Common myeloid progenitor, CD34-positive (primary cell): Measurements from ENCODE around the gene LATS2.
A peak's percentile ranks its signal among the peaks of the same experiment; 100 is the strongest.
"Not testable (repeated sequence)": the region's sequence is repeated elsewhere in the genome, so short reads cannot be mapped to it uniquely, and the experiment has no call there.

Experiments
- CTCF ChIA-PET: fragments of 350-600 bp; sonication (Branson Sonifier 250); formaldehyde crosslinking; loops from one replicate; lab custom pipeline; 2021; ENCODE audit warnings: antibody characterized with exemption; lab: Charles Lee
- POLR2A ChIA-PET: fragments of 350-600 bp; sonication (Branson Sonifier 250); formaldehyde crosslinking; loops from one replicate; lab custom pipeline; 2021; ENCODE audit warnings: antibody characterized with exemption; lab: Charles Lee
- DNase-seq, 3 donors: peaks; one replicate each; pipeline versions ENCODE4 v3.0.0 to v3.0.0-alpha.2; 2013
- H3K27ac ChIP-seq, 2 experiments: 1 replicate in 1 of 2; 2 replicates in 1 of 2; pipeline ENCODE4 v1.7.0; 2013; ENCODE audit warnings: inconsistent platforms in 2 of 2, low read length in 2 of 2, mild to moderate bottlenecking in 2 of 2, low read depth in 1 of 2, moderate library complexity in 1 of 2; ENCODE audit not compliant: severe bottlenecking in 2 of 2, insufficient read depth in 1 of 2, poor library complexity in 1 of 2
- H3K27me3 ChIP-seq, 5 experiments: replicated peaks in 2 of 5; 1 replicate in 3 of 5; 2 replicates in 2 of 5; pipeline versions ENCODE4 v1.6.1 to v1.7.0; 2013; ENCODE audit warnings: low read length in 4 of 5, mild to moderate bottlenecking in 2 of 5, moderate library complexity in 2 of 5, inconsistent platforms in 1 of 5; ENCODE audit not compliant: insufficient read depth in 5 of 5, control insufficient read depth in 4 of 5
- H3K36me3 ChIP-seq, 4 experiments: 1 replicate in 2 of 4; 2 replicates in 2 of 4; pipeline versions ENCODE4 v1.6.1 to v1.7.0; 2013; ENCODE audit warnings: low read length in 3 of 4, control low read depth in 1 of 4, mild to moderate bottlenecking in 1 of 4; ENCODE audit not compliant: control insufficient read depth in 4 of 4, insufficient read depth in 4 of 4
- H3K4me1 ChIP-seq, 4 experiments: 1 replicate in 3 of 4; 2 replicates in 1 of 4; pipeline versions ENCODE4 v1.6.1 to v1.7.1; 2013; ENCODE audit warnings: low read length in 3 of 4, mild to moderate bottlenecking in 3 of 4, control low read depth in 1 of 4, inconsistent platforms in 1 of 4, moderate library complexity in 1 of 4; ENCODE audit not compliant: control insufficient read depth in 4 of 4, insufficient read depth in 4 of 4; ENCODE audit errors: control extremely low read depth in 1 of 4
- H3K4me3 ChIP-seq, 7 experiments: 1 replicate in 4 of 7; 2 replicates in 3 of 7; pipeline versions ENCODE4 v1.5.1 to v1.7.0; 2013; ENCODE audit warnings: mild to moderate bottlenecking in 7 of 7, low read length in 6 of 7, moderate library complexity in 6 of 7, inconsistent platforms in 2 of 7, low read depth in 2 of 7, control low read depth in 1 of 7; ENCODE audit not compliant: insufficient read depth in 4 of 7, control insufficient read depth in 1 of 7; ENCODE audit errors: extremely low read depth in 1 of 7
- H3K9me3 ChIP-seq, 5 experiments: 1 replicate in 4 of 5; 2 replicates in 1 of 5; pipeline versions ENCODE4 v1.6.1 to v1.7.1; 2013; ENCODE audit warnings: low read length in 4 of 5, mild to moderate bottlenecking in 2 of 5, inconsistent platforms in 1 of 5, low read depth in 1 of 5, moderate library complexity in 1 of 5; ENCODE audit not compliant: control insufficient read depth in 4 of 5, insufficient read depth in 2 of 5; ENCODE audit errors: control extremely low read depth in 1 of 5
- WGBS: methylation state at CpG from one replicate; pipeline ENCODE4 v1.1.5; 2013; ENCODE audit not compliant: insufficient coverage; 5-methylcytosine and 5-hydroxymethylcytosine counted together

The LATS2 gene

GRCh38 chr13:21050288-21051197, 10.8 kb downstream of the LATS2 start:
- H3K4me1 ChIP-seq: peaks cover 12 to 82% (median 43%) of the 10 kb centered on the region in 4 experiments
- H3K27ac ChIP-seq: no peak overlapping the region
- CTCF ChIA-PET: interaction anchor here (1.2 to 2.1 kb wide), 4 partner anchors 9 to 172 kb away, joined by 3 to 8 read pairs (median 4); no protein-coding TSS in a partner anchor
- POLR2A ChIA-PET: interaction anchor here (0.9 kb wide), 1 partner anchor 9 kb away, joined by 3 read pairs; no protein-coding TSS in a partner anchor
- DNase-seq: no peak
- H3K36me3 ChIP-seq: peaks cover 2 to 18% (median 5%) of the 10 kb centered on the region in 4 experiments
- no peaks in the 10 kb centered on the region for H3K9me3 ChIP-seq
- no peaks in the 10 kb centered on the region for H3K27me3 ChIP-seq
- 95% methylated on average over 8 of the region's 16 CpGs for WGBS
- no peak overlapping the region for H3K4me3 ChIP-seq

- Histone ChIP-seq H3K4me1 (peaks cover 18 to 82% (median 49%) of the 10 kb centered on the region in 4 experiments), H3K36me3 (peaks cover 2 to 19% (median 5%) of the 10 kb centered on the region in 4 experiments)
- POLR2A ChIA-PET, H3K4me3 ChIP-seq, H3K27me3 ChIP-seq, H3K9me3 ChIP-seq, H3K27ac ChIP-seq, DNase-seq: not testable (repeated sequence)
- 88% methylated on average over 5 of the region's 6 CpGs for WGBS
- CTCF ChIA-PET: interaction anchor here (0.8 to 2.1 kb wide), 9 partner anchors 9 to 171 kb away, joined by 3 to 8 read pairs (median 3); no protein-coding TSS in a partner anchor
These were observed 11.7 kb downstream of the LATS2 start for GRCh38 chr13:21049731-21050130.

- Histone ChIP-seq H3K27me3 (no peaks in the 10 kb centered on the region), H3K36me3 (peaks cover 3 to 21% (median 8%) of the 10 kb centered on the region in 4 experiments), H3K9me3 (no peaks in the 10 kb centered on the region), H3K27ac (no peak overlapping the region), H3K4me3 (no peak overlapping the region), H3K4me1 (peaks cover 18 to 82% (median 52%) of the 10 kb centered on the region in 4 experiments)
- ChIA-PET POLR2A (no interaction called here), CTCF (interaction anchor here (0.7 to 2.1 kb wide), 11 partner anchors 9 to 170 kb away, joined by 3 to 8 read pairs (median 3); no protein-coding TSS in a partner anchor)
- 97% methylated on average over 6 of the region's 6 CpGs for WGBS
- DNase-seq: no peak
These were observed 12.3 kb downstream of the LATS2 start for GRCh38 chr13:21048901-21049698.

- no peak overlapping the region for H3K4me3 ChIP-seq
- DNase-seq: no peak
- no peaks in the 10 kb centered on the region for H3K27me3 ChIP-seq
- H3K4me1 ChIP-seq: peaks cover 13 to 75% (median 49%) of the 10 kb centered on the region in 4 experiments
- no peaks in the 10 kb centered on the region for H3K9me3 ChIP-seq
- no peak overlapping the region for H3K27ac ChIP-seq
- ChIA-PET CTCF (interaction anchor here (0.8 to 2.1 kb wide), 5 partner anchors 9 to 29 kb away, joined by 3 to 8 read pairs (median 3); no protein-coding TSS in a partner anchor), POLR2A (interaction anchor here (0.6 to 1.0 kb wide), 2 partner anchors 10 to 16 kb away, joined by 3 read pairs; no protein-coding TSS in a partner anchor)
- WGBS: 100% methylated on average over 6 of the region's 10 CpGs
- H3K36me3 ChIP-seq: peaks cover 3 to 25% (median 12%) of the 10 kb centered on the region in 4 experiments
These were observed 13.6 kb downstream of the LATS2 start for GRCh38 chr13:21047591-21048282.

- POLR2A ChIA-PET: no interaction called here
- no peaks in the 10 kb centered on the region for H3K27me3 ChIP-seq
- H3K4me1 ChIP-seq: peaks cover 13 to 73% (median 45%) of the 10 kb centered on the region in 4 experiments
- H3K9me3 ChIP-seq: no peaks in the 10 kb centered on the region
- CTCF ChIA-PET: interaction anchor here (0.8 to 2.1 kb wide), 4 partner anchors 9 to 28 kb away, joined by 3 to 7 read pairs (median 3); no protein-coding TSS in a partner anchor
- 100% methylated on average over 5 of the region's 9 CpGs for WGBS
- H3K4me3 ChIP-seq: no peak overlapping the region
- DNase-seq: no peak
- peaks cover 8 to 30% (median 14%) of the 10 kb centered on the region in 4 experiments for H3K36me3 ChIP-seq
- H3K27ac ChIP-seq: no peak overlapping the region
These were observed 14.3 kb downstream of the LATS2 start for GRCh38 chr13:21047087-21047486.

- POLR2A ChIA-PET: no interaction called here
- H3K27ac ChIP-seq: peak overlapping the region; percentile 25 to 39
- WGBS: no CpG with 5 or more reads among the region's 7 CpGs
These were observed 15.2 kb downstream of the LATS2 start for GRCh38 chr13:21046203-21046602.

More at GRCh38 chr13:21046203-21046602, 15.2 kb downstream of the LATS2 start:
- Histone ChIP-seq H3K9me3 (no peaks in the 10 kb centered on the region), H3K4me1 (peaks cover 13 to 73% (median 47%) of the 10 kb centered on the region in 4 experiments), H3K36me3 (peaks cover 8 to 32% (median 14%) of the 10 kb centered on the region in 4 experiments), H3K27me3 (no peaks in the 10 kb centered on the region), H3K4me3 (peak overlapping the region in 2 of 7 experiments; percentile 16 to 67)
- CTCF ChIA-PET: interaction anchor here (3.0 kb wide), 1 partner anchor 12 kb away, joined by 20 read pairs; no protein-coding TSS in a partner anchor
- no peak for DNase-seq
